ENCODE data around the gene MEF2B. TPM values are rescaled to one million over a fixed set of nuclear protein-coding genes. Genes with fewer than 3 reads are reported as not detected.
"Not testable (repeated sequence)": the region's sequence is repeated elsewhere in the genome, so short reads cannot be mapped to it uniquely, and the experiment has no call there.

The MEF2B gene
- total RNA-seq, 1 donor from 2014 or later, result 1.4 TPM

DNA sequence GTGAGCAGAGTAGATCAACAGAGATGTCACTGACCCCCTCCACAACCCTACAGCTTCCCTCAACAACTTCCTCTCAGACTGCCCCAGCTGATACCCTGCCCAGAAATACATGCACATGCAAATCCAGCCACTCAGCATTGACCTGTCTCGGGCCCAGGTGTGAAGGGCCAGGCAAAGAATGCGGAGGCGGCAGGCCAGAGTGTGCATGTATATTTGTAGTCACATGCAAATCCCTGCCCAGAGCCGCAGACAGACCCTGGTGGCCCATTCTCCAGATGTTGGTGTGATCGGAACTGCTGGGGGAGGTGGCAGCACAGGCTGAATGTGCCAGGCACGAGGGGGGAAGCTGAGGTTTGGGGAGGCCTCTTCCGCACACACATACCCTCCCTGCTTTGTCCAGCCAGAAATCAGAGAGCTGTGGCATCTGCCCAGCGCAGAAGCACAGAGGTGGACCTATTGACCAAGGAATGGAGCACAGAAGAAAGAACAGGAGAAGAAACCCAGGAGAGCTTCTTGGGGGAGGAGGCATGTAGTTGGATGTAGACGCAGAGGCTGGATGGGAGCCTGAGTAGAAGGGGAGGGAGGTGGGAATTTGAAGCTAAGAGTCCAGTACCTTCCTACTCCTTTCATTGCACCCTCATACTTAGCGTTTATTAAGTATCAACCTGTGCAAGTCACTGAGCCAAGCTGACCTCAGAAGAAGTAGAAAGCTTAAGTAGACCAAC lies 14.4 kb downstream of the MEF2B start:
- ATAC-seq (no peak), DNase-seq (no peak)
- Histone ChIP-seq H3K9me3 (no peaks in the 10 kb centered on the region), H3K4me3 (no peak overlapping the region), H3K27me3 (no peaks in the 10 kb centered on the region), H3K27ac (no peak overlapping the region), H3K36me3 (no peaks in the 10 kb centered on the region), H3K4me1 (no peaks in the 10 kb centered on the region)
- TF ChIP-seq, protein P1, sequence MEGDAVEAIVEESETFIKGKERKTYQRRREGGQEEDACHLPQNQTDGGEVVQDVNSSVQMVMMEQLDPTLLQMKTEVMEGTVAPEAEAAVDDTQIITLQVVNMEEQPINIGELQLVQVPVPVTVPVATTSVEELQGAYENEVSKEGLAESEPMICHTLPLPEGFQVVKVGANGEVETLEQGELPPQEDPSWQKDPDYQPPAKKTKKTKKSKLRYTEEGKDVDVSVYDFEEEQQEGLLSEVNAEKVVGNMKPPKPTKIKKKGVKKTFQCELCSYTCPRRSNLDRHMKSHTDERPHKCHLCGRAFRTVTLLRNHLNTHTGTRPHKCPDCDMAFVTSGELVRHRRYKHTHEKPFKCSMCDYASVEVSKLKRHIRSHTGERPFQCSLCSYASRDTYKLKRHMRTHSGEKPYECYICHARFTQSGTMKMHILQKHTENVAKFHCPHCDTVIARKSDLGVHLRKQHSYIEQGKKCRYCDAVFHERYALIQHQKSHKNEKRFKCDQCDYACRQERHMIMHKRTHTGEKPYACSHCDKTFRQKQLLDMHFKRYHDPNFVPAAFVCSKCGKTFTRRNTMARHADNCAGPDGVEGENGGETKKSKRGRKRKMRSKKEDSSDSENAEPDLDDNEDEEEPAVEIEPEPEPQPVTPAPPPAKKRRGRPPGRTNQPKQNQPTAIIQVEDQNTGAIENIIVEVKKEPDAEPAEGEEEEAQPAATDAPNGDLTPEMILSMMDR (IDR thresholded peaks at IDR 0.05), result no peak
- intact Hi-C loops (cut with DNase I), result no loop called here

DNA sequence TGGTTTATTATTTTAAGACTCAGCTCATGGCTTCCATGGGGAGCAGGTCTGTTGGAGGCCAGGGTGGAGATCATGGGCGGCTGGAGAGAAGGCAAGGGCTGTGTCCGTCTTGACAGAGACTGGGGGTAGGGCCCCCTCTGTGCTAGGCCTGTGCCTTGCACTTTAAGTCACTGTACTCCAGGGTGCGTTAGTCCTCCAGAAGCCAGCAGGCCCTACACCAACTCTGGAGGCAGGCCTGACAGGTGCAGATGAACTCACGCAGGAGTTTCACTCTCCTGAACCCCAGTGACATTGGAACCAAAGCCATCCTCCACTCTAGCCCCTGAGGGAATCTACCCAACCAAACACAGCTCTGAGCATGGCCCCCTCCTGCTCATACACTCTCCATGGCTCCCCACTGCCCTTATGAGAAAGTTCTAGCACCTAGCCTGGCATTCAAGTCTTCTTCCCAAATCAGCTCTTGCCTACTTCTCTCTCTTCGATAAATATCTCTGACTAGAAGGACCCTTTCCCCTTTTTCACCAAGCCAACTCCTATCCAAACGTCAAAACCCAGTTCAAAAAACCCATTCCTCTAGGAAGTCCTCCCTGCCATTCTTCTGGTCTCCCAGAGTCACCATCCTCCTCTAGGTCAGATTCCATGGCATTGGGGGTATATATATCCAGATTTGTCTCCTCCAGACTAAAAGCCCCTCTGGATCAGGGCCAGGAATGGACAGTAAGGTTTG lies 15.1 kb downstream of the MEF2B start:
- Histone ChIP-seq H3K27me3 (no peaks in the 10 kb centered on the region), H3K27ac (no peak overlapping the region), H3K4me1 (no peaks in the 10 kb centered on the region), H3K4me3 (no peak overlapping the region), H3K9me3 (no peaks in the 10 kb centered on the region), H3K36me3 (no peaks in the 10 kb centered on the region)
- DNase-seq, result no peak
- TF ChIP-seq, protein P1 (IDR thresholded peaks at IDR 0.05), result no peak
- intact Hi-C loops (cut with DNase I), result no loop called here
- no peak for ATAC-seq

DNA sequence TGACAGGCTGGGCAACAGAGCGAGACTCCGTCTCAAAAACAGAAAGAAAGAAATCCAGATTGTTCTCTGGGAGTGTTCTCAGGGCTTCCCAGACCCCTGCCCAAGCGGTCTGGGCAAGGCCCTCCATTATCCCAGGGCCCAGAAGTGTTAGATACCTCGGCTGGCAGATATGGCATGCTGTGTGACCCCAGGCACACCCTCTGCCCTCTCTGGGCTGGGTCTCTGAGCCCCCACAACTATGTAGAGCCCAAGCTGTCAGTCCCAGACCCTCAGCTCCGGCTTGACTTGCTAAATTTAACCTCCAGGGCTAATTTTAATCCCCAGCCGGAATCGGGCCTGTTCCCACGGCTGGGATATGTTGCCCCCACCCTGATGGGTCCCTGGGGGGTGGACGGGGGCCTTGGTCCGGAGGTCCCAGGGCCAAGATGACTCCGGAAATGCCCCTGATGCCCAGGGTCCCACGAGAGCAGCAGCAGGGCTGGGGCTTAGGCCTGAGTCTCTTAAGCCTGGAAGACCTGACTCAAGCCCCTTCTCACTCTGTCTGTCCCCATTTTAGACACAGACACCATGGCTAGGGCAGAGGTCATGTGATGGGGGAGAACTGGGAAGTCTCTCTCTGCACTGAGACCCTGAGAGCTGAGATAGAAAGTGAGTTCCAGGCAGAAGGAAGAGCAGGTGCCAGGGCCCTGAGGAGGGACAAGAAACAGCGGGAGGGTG lies 17.2 kb downstream of the MEF2B start:
- intact Hi-C loops (cut with DNase I), result no loop called here
- ATAC-seq, result no peak
- Histone ChIP-seq H3K4me3 (no peak overlapping the region), H3K27ac (no peak overlapping the region), H3K36me3 (peaks cover 15% of the 10 kb centered on the region), H3K4me1 (no peaks in the 10 kb centered on the region), H3K27me3 (no peaks in the 10 kb centered on the region), H3K9me3 (no peaks in the 10 kb centered on the region)
- TF ChIP-seq, protein P1 (IDR thresholded peaks at IDR 0.05), result no peak
- no peak for DNase-seq

DNA sequence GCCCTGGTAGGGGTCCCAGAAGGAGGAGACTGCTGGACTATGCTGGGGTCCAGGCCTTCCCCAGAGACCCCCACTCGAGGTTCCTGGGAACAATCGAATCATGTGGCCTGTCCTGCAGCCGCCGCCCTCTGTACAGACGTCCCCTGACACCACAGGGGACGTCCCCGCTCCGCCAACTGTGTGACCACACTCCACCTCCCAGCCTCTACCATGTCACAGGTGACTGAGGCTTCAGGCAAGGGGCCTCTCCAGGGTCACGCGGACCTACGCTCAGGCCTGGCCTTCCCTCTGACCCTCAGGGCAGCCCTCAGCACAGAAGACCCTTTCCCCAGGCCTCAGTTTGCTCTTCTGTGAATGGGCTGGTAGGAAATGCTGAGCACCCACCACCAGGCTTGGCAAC lies 18.6 kb downstream of the MEF2B start:
- no peak overlapping the region for H3K27ac ChIP-seq
- DNase-seq, result no peak
- intact Hi-C loops (cut with DNase I), result no loop called here
- H3K36me3 ChIP-seq, result peaks cover 15% of the 10 kb centered on the region
- H3K27me3 ChIP-seq, result no peaks in the 10 kb centered on the region
- H3K9me3 ChIP-seq, result no peaks in the 10 kb centered on the region
- H3K4me1 ChIP-seq, result no peaks in the 10 kb centered on the region
- no peak overlapping the region for H3K4me3 ChIP-seq
- ATAC-seq, result no peak
- TF ChIP-seq, protein P1 (IDR thresholded peaks at IDR 0.05), result no peak

DNA sequence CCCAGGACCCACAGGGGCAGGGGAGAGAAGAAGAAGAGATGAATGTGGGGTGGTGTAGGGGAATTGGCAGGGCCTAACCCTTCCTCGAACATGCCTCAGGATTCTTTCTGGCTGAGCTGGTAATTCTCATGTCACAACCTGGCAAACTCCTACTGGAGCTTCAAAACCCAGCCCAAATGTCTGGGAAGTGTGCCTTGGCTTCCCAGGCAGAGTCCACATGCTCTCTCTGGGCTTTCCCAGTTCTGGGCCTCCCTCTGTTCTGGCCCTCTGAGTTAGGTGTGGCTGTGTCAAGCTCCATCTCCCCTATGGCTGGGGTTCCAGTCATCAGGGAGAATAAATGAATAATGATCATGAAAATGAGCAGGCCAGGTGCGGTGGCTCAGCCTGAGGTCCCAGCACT lies 20.6 kb downstream of the MEF2B start:
- Histone ChIP-seq H3K4me1 (peaks cover 4% of the 10 kb centered on the region), H3K4me3 (no peak overlapping the region), H3K36me3 (peaks cover 15% of the 10 kb centered on the region), H3K27me3 (no peaks in the 10 kb centered on the region), H3K27ac (no peak overlapping the region), H3K9me3 (no peaks in the 10 kb centered on the region)
- ATAC-seq (no peak), DNase-seq (no peak)
- TF ChIP-seq, protein P1 (IDR thresholded peaks at IDR 0.05), result no peak
- intact Hi-C loops (cut with DNase I), result no loop called here

DNA sequence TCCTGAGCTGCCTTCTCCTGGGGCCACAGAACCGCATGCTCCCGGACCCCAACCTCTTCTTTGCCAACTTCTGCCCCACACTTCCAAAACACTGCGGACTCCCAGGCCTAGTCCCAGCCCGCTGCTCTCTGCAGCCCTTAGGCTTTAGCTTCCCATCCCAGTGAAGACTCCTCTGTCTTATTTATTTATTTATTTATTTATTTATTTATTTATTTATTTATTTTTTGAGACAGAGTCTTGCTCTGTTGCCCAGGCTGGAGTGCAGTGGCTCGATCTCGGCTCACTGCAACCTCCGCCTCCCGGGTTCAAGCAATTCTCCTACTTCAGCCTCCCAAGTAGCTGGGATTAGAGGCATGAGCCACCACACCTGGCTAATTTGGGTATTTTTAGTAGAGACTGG lies 21.6 kb downstream of the MEF2B start:
- peaks cover 15% of the 10 kb centered on the region for H3K36me3 ChIP-seq
- H3K4me1 ChIP-seq; H3K27me3 ChIP-seq; H3K4me3 ChIP-seq; DNase-seq; intact Hi-C loops (cut with DNase I); H3K27ac ChIP-seq; ATAC-seq; H3K9me3 ChIP-seq: not testable (repeated sequence)

All from upper lobe of right lung (tissue), 1 donor.